Jurkat, Clone E6-1 (cell line): ENCODE measurements around the gene RPL22.

Experiments
- DNase-seq: peaks from one replicate; pipeline ENCODE4 v3.0.0-alpha.2; 2011; ENCODE audit warnings: low read depth, low spot score
- H3K4me3 ChIP-seq: 2 replicates; pipeline ENCODE4 v1.5.1; 2011; ENCODE audit warnings: mild to moderate bottlenecking, low read length, control low read depth, moderate library complexity

Gene RPL22

GRCh38 chr1:6143395-6143794 lies 56.0 kb downstream of the RPL22 start:
- no peak overlapping the region for H3K4me3 ChIP-seq
- DNase-seq, result no peak

- DNase-seq, result no peak
- no peak overlapping the region for H3K4me3 ChIP-seq
These were observed 56.7 kb downstream of the RPL22 start for GRCh38 chr1:6142734-6143133.

- H3K4me3 ChIP-seq, result no peak overlapping the region
- no peak for DNase-seq
These were observed 57.3 kb downstream of the RPL22 start for GRCh38 chr1:6142036-6142621.

GRCh38 chr1:6141592-6141991 lies 57.8 kb downstream of the RPL22 start:
- DNase-seq, result no peak
- H3K4me3 ChIP-seq, result no peak overlapping the region

- no peak for DNase-seq
- H3K4me3 ChIP-seq, result no peak overlapping the region
These were observed 59.0 kb downstream of the RPL22 start for GRCh38 chr1:6140413-6140812.

GRCh38 chr1:6137758-6138157 lies 61.6 kb downstream of the RPL22 start:
- no peak overlapping the region for H3K4me3 ChIP-seq
- DNase-seq, result no peak

- DNase-seq, result no peak
- H3K4me3 ChIP-seq, result no peak overlapping the region
These were observed 62.7 kb downstream of the RPL22 start for GRCh38 chr1:6136516-6137220.
